Measurements from ENCODE around the gene TTC13.

TTC13 gene

DNA sequence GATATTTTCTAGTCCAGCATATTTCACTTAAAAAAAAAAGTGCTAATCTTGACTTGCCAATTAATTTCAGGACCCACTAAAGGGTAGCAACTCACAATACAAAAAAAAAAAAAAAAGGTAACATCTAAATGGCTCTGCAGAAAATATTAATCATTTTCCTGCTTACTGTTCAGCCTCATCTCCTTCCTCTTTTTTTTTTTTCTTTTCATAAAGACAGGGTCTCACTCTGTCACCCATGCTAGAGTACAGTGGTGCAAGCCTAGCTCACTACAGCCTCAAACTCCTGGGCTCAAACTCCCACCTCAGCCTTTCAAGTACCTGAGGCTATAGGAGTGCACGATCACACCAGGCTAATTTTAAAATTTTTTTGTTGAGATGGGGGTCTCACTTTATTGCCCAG lies 30.4 kb downstream of the TTC13 start:
- DNase-seq, result no peak

DNA sequence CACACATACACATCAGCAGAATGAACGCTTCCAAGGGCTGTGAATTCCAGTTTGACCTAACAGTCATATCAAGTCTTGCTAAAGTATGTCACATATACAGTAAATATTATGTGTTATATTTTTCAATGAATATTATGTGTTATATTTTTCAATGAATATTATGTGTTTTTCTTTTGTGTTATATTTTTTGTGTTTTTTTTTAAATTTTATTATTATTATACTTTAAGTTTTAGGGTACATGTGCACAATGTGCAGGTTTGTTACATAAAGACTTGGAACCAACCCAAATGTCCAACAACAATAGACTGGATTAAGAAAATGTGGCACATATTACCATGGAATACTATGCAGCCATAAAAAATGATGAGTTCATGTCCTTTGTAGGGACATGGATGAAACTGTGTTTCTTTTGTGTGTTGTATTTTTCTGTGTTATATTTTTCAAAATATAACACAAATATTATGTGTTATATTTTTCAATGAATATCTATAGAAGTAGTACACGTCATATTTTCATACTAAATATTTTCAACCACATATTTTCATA lies 35.5 kb downstream of the TTC13 start:
- DNase-seq, result no peak

DNA sequence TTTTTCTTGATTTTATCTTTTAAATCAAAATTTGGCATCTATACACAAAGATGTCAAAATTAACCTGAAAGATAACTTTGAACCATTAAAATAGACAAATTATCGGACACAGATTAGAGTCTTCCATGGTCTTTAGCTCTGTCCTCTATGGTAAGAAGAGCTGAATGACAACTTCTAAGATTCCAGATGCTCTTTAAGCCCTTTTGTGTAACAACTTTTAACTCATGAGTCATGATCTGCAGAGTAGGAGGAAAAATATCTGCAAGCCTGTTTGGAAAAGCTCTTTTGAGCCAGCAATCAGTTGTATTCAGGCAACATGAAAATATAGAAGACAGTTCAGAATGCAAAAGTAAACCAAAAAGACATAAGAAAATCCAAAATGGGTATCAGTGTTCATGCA lies 37.8 kb downstream of the TTC13 start:
- no peak for DNase-seq

DNA sequence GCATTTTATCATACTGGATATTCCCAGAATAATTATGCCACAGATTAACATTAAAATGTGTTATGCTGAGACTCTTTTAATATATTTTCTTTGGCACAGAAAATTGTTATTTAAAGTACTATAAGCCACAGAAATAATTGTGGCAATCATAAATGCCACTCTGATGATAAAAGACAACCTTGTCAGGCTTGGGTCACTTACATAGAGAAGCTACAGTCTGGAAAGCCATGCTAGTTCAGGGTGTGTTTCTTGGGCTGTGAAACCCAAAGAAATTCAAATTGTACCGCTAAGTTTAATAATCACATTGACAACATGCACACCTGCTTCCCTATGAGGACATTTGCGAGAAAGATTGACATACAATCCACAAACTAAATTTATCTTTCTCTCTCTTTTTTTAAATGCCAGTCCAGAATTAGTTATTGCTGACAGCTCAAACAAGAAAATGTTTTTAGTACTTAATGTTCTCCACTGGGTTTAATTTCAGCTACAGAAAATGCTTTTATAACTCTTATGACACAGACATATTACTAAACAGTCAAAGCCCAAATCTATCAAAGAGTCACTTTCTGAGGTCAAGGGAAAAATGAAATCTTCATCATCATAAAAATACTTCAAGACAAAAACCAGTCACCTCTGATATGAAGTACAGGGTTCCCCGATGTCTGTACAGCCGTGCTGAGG lies 38.7 kb downstream of the TTC13 start:
- no peak for DNase-seq

- DNase-seq, result no peak
Measured at GRCh38 chr1:230938924-230939368, 39.7 kb downstream of the TTC13 start.

- no peak for DNase-seq
Measured at GRCh38 chr1:230937371-230937770, 41.3 kb downstream of the TTC13 start.

- no peak for DNase-seq
Measured at GRCh38 chr1:230936475-230936874, 42.2 kb downstream of the TTC13 start.

DNA sequence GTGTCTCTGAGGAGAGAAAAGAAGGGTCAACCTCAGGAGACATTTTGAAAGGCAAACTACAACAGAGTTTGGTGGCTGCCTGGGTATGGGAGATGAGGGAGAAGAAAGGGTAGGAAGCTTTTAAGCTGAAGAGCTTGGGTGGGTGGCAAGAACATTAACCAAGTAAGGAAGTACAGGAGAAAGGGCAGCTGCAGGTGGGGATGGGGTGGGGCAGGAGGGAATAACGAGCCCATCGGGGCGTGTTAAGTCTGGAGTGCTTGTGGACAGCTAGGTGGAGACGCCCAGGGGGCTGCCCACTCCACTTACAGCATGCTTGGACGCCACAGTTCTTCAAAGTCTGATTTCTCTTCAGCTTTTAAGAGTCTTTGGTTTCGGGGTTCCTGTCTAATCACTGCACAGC lies 42.8 kb downstream of the TTC13 start:
- no peak for DNase-seq

- DNase-seq, result no peak
Measured at GRCh38 chr1:230930986-230931385, 47.7 kb downstream of the TTC13 start.

GRCh38 chr1:230926182-230926581 lies 52.5 kb downstream of the TTC13 start:
- DNase-seq, result no peak

- DNase-seq, result no peak
Measured at GRCh38 chr1:230925608-230926007, 53.1 kb downstream of the TTC13 start.

GRCh38 chr1:230923176-230923575 lies 55.5 kb downstream of the TTC13 start:
- DNase-seq, result no peak

DNA sequence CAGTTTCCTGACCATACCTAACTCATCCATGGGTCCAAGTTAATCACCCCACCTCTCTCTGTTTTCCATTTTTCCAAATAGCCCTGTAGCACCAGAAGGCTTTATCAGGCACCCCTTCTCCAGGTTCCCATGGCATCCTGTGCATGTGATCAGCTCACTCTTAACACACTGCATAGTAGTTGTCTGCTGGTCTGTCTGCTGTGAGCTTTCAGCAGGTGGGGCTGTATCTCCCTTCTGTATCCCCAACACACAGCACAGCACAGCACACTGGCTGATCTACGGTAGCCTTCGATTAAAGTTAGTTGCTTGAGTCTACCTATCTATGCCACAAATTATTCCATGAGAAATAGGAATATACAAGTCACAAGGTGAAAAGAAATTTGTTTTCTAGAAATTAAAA lies 56.0 kb downstream of the TTC13 start:
- no peak for DNase-seq

- DNase-seq, result no peak
Measured at GRCh38 chr1:230919207-230919606, 59.5 kb downstream of the TTC13 start.

DNA sequence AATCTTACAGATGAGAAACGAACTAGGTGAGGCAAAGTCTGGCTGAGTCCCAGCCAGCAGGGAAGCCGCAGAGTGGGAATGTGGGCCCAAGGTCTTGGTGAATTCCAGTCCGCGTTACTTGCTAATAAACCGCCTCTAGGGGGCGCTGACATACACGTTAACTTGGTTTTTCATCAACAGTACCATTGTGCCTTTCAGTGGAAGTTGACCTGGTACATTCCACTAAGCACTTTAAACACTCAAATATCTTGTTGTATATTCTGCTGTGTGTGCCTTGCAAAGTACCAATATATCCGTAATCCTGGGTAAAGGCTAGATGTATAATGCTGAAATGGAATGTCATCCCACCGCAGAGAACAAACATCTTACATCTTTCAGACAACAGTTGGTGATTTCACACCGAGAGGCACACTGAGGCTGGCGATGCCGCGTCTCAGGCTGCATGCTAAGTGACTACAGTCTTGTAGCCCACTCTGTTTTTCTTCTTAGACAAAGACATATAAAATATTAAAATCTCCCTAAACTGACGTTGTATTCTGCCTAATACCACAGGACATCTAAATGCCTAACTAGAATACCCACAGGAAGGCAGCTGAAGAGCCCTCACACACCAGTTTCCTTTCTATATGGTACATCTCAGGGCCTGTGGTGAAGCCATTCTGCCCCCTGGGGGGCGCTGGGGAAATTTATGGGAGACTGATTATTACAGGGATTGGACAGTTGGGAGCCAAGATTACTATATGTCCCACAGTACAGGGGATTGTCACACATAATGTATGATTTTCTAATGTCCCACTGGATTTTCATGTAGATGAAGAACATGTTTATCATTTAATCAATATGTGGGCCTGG lies 61.2 kb downstream of the TTC13 start:
- no peak for DNase-seq

- no peak for DNase-seq
Measured at GRCh38 chr1:230916587-230917283, 61.9 kb downstream of the TTC13 start.

- no peak for DNase-seq
Measured at GRCh38 chr1:230915078-230915477, 63.6 kb downstream of the TTC13 start.

DNA sequence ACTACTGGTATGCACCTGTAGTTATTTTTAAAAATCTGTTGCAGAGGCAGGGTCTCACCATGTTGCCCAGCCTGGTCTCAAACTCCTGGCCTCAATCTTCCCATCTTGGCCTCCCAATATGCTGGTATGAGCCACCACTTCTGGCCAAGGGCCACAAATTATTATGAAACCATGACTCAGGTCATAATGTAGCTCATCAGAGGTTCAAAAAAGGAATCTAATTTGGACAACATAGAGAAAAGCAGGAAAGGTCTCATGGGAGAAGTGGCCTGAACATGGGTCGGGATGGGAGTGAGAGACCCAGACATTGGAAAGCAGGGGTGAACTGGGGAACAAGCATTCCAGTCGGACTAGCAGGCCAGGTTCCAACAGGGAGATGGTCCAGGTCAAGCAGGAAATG lies 65.2 kb downstream of the TTC13 start:
- no peak for DNase-seq

- DNase-seq, result no peak
Measured at GRCh38 chr1:230910755-230911117, 67.9 kb downstream of the TTC13 start.

GRCh38 chr1:230909974-230910754 lies 68.5 kb downstream of the TTC13 start:
- no peak for DNase-seq

DNA sequence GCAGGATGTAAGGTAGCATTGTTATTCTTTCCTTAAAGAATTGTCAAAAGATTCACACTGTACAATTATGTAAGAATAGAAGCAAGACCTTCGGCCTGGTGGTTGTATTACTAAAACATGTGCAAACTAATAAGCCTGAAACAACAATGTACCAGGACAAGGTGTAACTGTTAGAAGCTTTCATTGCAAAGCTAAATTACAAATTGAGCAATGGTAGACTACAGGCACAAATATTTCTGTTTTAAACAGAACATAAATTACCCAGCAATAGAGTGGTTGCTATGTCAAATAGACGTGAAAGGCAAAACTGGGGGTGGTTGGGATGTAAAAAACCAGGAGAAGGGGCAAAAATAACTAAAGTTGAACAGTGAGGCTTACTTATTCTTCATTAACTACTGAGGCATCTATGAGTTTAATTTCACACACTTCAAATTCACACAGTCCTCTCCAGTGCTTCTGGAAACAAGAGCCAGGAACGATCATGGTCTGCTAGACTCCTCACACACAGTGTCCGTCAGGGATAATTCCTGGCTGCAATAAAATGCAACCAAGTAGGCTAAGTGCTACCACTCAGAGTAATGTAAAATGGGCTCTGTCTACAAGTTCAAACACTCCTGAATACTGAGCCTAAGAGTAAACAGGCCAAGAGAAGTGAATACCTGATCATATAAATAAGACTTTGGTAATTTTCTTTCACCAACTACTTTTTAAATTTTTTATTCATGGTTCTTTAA lies 71.0 kb downstream of the TTC13 start:
- DNase-seq, result no peak

DNA sequence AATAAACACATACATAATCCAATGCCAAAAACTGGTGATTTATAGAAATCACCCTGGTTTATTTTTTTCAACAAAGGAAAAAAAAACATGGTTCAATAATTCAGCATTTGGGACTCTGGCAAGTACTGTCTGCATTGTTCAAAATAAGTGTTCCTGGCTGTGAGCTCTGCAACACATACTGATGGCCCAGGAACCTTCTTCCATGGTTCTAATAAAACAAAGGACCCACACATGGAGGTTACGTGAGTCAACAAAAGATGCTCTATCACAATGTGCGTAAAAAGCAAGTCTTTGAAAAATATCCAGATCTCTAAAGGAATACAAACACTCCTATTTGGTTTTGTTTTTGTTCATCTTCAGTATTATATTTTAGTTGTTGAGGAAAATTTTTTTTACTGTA lies 72.4 kb downstream of the TTC13 start:
- no peak for DNase-seq
